ENCODE data around the gene PAFAH2. TPM values are rescaled to one million over a fixed set of nuclear protein-coding genes. Genes with fewer than 3 reads are reported as not detected.
A peak's percentile ranks its signal among the peaks of the same experiment; 100 is the strongest.

Gene PAFAH2
- total and polyA plus RNA-seq, 2 of the 8 experiments (the other 6 are each of a cell fraction or from before 2014, with no cell fraction given) = 7.7 to 9.3 TPM

GRCh38 chr1:25922971-25923552, 74.8 kb downstream of the PAFAH2 start:
- H3K23ac ChIP-seq (ENCODE audit: insufficient read length) = no peak overlapping the region
- H3K4me1 ChIP-seq (replicated peaks in 1 of 4; ENCODE audit: control insufficient read depth in 3 of 4, insufficient read depth in 4 of 4, low read length in 3 of 4) = peaks cover 6 to 22% (median 14%) of the 10 kb centered on the region in 4 experiments
- H4K8ac ChIP-seq (ENCODE audit: extremely low read depth, insufficient read depth, low read length) = peak overlapping the region; percentile 89
- no peaks in the 10 kb centered on the region for H3K79me1 ChIP-seq (ENCODE audit: low read depth, low read length)
- H3K23me2 ChIP-seq (ENCODE audit: low read depth, low read length) = peaks cover 15% of the 10 kb centered on the region
- H2AK5ac ChIP-seq (ENCODE audit: low read depth, low read length) = no peak overlapping the region
- POLR2A ChIA-PET (ENCODE audit: partially characterized antibody) = interaction anchor here (0.9 to 3.7 kb wide), 13 partner anchors 9 to 75 kb away, joined by 3 to 33 read pairs (median 5); partner anchors contain the start of genes PAFAH2, PAQR7 and STMN1
- no peak for FAIRE-seq
- peak overlapping the region; percentile 84 for H2BK120ac ChIP-seq (replicated peaks; ENCODE audit: low read depth, low read length)
- peak overlapping the region in 3 of 4 experiments; percentile 47 to 67 (median 52); a peak in 6 of 7 replicates for H3K9ac ChIP-seq (replicated peaks in 1 of 4; ENCODE audit: extremely low read depth in 1 of 4, low read depth in 3 of 4, low read length in 3 of 4)
- peak overlapping the region; percentile 71 for H4K5ac ChIP-seq (ENCODE audit: insufficient read length, low read depth, low read length)
- peak in 1 of 2 experiments; percentile 80 for DNase-seq (ENCODE audit: low read depth in 1 of 2, low spot score in 2 of 2)
- no peaks in the 10 kb centered on the region for H3K79me2 ChIP-seq (ENCODE audit: control insufficient read depth in 1 of 2, insufficient read depth in 2 of 2, low read length in 2 of 2)
- H3K14ac ChIP-seq (ENCODE audit: insufficient read length) = no peak overlapping the region
- H3K27ac ChIP-seq (ENCODE audit: low read depth, low read length) = no peak overlapping the region
- 1% methylated on average over 32 of the region's 32 CpGs; no CpG with 5 or more reads in 1 of the 2 experiments for WGBS, 2 experiments (ENCODE audit: extremely low coverage in 1 of 2, insufficient coverage in 1 of 2, insufficient read length in 1 of 2, insufficient replicate concordance in 2 of 2, low coverage in 1 of 2, low lambda C conversion rate in 2 of 2, missing lambda C conversion rate in 1 of 2)
- peak overlapping the region; percentile 16; the same call in 1 of the 2 replicates for H2BK5ac ChIP-seq (ENCODE audit: low read depth, low read length)
- H3K4me2 ChIP-seq (ENCODE audit: insufficient read depth in 1 of 2, low read depth in 2 of 2, low read length in 2 of 2) = peak overlapping the region; percentile 92 to 99
- H3K4ac ChIP-seq (replicated peaks; ENCODE audit: insufficient read length, low read depth, low read length) = peak overlapping the region; percentile 94
- H3K36me3 ChIP-seq (ENCODE audit: control insufficient read depth in 2 of 4, insufficient read depth in 4 of 4, low read length in 3 of 4) = no peaks in the 10 kb centered on the region
- no peaks in the 10 kb centered on the region for H3K9me3 ChIP-seq (ENCODE audit: insufficient read depth in 2 of 2, low read depth in 1 of 2, low read length in 1 of 2)
- peak overlapping the region; percentile 11; the same call in 1 of the 2 replicates for H2BK12ac ChIP-seq (ENCODE audit: low read depth, low read length)
- H3K4me3 ChIP-seq (ENCODE audit: extremely low read depth in 1 of 4, insufficient read depth in 2 of 4, low read depth in 3 of 4, low read length in 4 of 4) = peak overlapping the region; percentile 46 to 69 (median 58)
- H2AFZ ChIP-seq (ENCODE audit: low read length) = peak overlapping the region; percentile 82; the same call in 1 of the 2 replicates
- peaks cover 0 to 6% (median 2%) of the 10 kb centered on the region in 4 experiments; a peak in 4 of 7 replicates for H3K27me3 ChIP-seq (replicated peaks in 1 of 4; ENCODE audit: control insufficient read depth in 3 of 4, extremely low read depth in 1 of 4, insufficient read depth in 3 of 4, low read length in 3 of 4)
- TF ChIP-seq TAF1 (IDR thresholded peaks at IDR 0.05; ENCODE audit: low read depth, low read length) (0 out of 2 replicates have a peak, but pooled peaks have one; percentile 40), KDM4A (IDR thresholded peaks at IDR 0.05; ENCODE audit: low read depth, low read length, severe bottlenecking) (peak; percentile 36), YY1 (IDR thresholded peaks at IDR 0.05; ENCODE audit: low read depth, low read length) (peak; percentile 41; the same call in 1 of the 2 replicates), BACH1 (IDR thresholded peaks at IDR 0.05; ENCODE audit: low read length) (peak; percentile 12; the same call in 1 of the 2 replicates), POLR2A (IDR thresholded peaks at IDR 0.05; ENCODE audit: control extremely low read depth in 1 of 2, low read depth in 2 of 2, low read length in 2 of 2) (peak in 1 of 2 experiments; percentile 51; a peak in 2 of 3 replicates), POLR2AphosphoS5 (IDR thresholded peaks at IDR 0.05; ENCODE audit: low read depth, low read length) (peak; percentile 22; the same call in 1 of the 2 replicates), ASH2L (IDR thresholded peaks at IDR 0.05; ENCODE audit: low read length) (peak; percentile 40), CHD2 (IDR thresholded peaks at IDR 0.05; ENCODE audit: low read length) (no peak), RBBP5 (IDR thresholded peaks at IDR 0.05; ENCODE audit: borderline replicate concordance, low read depth, low read length) (peak; percentile 47; the same call in 1 of the 2 replicates)
- TF ChIP-seq, protein P1, sequence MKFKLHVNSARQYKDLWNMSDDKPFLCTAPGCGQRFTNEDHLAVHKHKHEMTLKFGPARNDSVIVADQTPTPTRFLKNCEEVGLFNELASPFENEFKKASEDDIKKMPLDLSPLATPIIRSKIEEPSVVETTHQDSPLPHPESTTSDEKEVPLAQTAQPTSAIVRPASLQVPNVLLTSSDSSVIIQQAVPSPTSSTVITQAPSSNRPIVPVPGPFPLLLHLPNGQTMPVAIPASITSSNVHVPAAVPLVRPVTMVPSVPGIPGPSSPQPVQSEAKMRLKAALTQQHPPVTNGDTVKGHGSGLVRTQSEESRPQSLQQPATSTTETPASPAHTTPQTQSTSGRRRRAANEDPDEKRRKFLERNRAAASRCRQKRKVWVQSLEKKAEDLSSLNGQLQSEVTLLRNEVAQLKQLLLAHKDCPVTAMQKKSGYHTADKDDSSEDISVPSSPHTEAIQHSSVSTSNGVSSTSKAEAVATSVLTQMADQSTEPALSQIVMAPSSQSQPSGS (IDR thresholded peaks at IDR 0.05; ENCODE audit: low read length) = no peak
- peak overlapping the region; percentile 88 for H4K91ac ChIP-seq (replicated peaks; ENCODE audit: insufficient read length, low read length)
- H2BK15ac ChIP-seq (ENCODE audit: low read length) = no peak overlapping the region
- CTCF ChIA-PET (ENCODE audit: partially characterized antibody) = interaction anchor here (0.9 to 2.5 kb wide), 6 partner anchors 10 to 77 kb away, joined by 3 to 12 read pairs (median 4); partner anchors contain the start of gene PAFAH2
- no peaks in the 10 kb centered on the region for H4K20me1 ChIP-seq (replicated peaks in 1 of 2; ENCODE audit: control insufficient read depth in 1 of 2, insufficient read depth in 2 of 2, low read length in 2 of 2)
- H3K56ac ChIP-seq (replicated peaks; ENCODE audit: insufficient read length, low read depth, low read length) = peak overlapping the region; percentile 32
- H3K18ac ChIP-seq (ENCODE audit: extremely low read depth, low read length) = peak overlapping the region; percentile 76; the same call in 1 of the 2 replicates
- peak overlapping the region; percentile 48; the same call in 1 of the 2 replicates for H2BK20ac ChIP-seq (ENCODE audit: low read length)

Measured in H1 (cell line).